ENCODE results near the gene PPP2R2C.

- TF ChIP-seq, protein P1, sequence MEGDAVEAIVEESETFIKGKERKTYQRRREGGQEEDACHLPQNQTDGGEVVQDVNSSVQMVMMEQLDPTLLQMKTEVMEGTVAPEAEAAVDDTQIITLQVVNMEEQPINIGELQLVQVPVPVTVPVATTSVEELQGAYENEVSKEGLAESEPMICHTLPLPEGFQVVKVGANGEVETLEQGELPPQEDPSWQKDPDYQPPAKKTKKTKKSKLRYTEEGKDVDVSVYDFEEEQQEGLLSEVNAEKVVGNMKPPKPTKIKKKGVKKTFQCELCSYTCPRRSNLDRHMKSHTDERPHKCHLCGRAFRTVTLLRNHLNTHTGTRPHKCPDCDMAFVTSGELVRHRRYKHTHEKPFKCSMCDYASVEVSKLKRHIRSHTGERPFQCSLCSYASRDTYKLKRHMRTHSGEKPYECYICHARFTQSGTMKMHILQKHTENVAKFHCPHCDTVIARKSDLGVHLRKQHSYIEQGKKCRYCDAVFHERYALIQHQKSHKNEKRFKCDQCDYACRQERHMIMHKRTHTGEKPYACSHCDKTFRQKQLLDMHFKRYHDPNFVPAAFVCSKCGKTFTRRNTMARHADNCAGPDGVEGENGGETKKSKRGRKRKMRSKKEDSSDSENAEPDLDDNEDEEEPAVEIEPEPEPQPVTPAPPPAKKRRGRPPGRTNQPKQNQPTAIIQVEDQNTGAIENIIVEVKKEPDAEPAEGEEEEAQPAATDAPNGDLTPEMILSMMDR (IDR thresholded peaks at IDR 0.05) = no peak
- no peak for TF ChIP-seq POLR2A (IDR thresholded peaks at IDR 0.05)
These were observed 195.1 kb downstream of the PPP2R2C start for GRCh38 chr4:6277139-6277802.

Data from body of pancreas (tissue), 4 donors.